ENCODE data around the gene NOX5. TPM values are rescaled to one million over a fixed set of nuclear protein-coding genes. Genes with fewer than 3 reads are reported as not detected.

NOX5 gene
- total RNA-seq, 1 experiment from 2014 or later, result not detected

- intact Hi-C loops (cut with micrococcal nuclease; ENCODE audit: unreplicated experiment), result no loop called here
- H3K36me3 ChIP-seq (ENCODE audit: insufficient read depth, low read length, poor library complexity, severe bottlenecking), result no peaks in the 10 kb centered on the region
- no peaks in the 10 kb centered on the region for H3K27me3 ChIP-seq (replicated peaks; ENCODE audit: insufficient read depth, low read depth, low read length, poor library complexity)
- no peak for DNase-seq (ENCODE audit: low spot score)
- H3K4me1 ChIP-seq (ENCODE audit: insufficient read depth, low read length, poor library complexity, severe bottlenecking), result no peaks in the 10 kb centered on the region
- no peak overlapping the region for H3K27ac ChIP-seq (ENCODE audit: low read depth, low read length, poor library complexity, severe bottlenecking)
- ChIA-PET CTCF (no interaction called here), POLR2A (ENCODE audit: low non-redundant PET) (no interaction called here)
- H3K4me3 ChIP-seq (ENCODE audit: low read depth, low read length, poor library complexity, severe bottlenecking), result no peak overlapping the region
- BruUV-seq (replicated peaks), result no TSS peak
- H3K9me3 ChIP-seq (ENCODE audit: low read depth, low read length, poor library complexity, severe bottlenecking), result no peaks in the 10 kb centered on the region
- TF ChIP-seq EZH2 (IDR thresholded peaks at IDR 0.05; ENCODE audit: borderline replicate concordance, low read depth, low read length, poor library complexity, severe bottlenecking), result no peak
- TF ChIP-seq CTCF (conservative IDR thresholded peaks at IDR 0.05; ENCODE audit: low read depth, low read length), result no peak
These were observed 10.8 kb downstream of the NOX5 start for GRCh38 chr15:69025320-69025719.

- H3K4me1 ChIP-seq (ENCODE audit: insufficient read depth, low read length, poor library complexity, severe bottlenecking), result no peaks in the 10 kb centered on the region
- no peak for DNase-seq (ENCODE audit: low spot score)
- TF ChIP-seq EZH2 (IDR thresholded peaks at IDR 0.05; ENCODE audit: borderline replicate concordance, low read depth, low read length, poor library complexity, severe bottlenecking), result no peak
- TF ChIP-seq CTCF (conservative IDR thresholded peaks at IDR 0.05; ENCODE audit: low read depth, low read length), result no peak
- no peak overlapping the region for H3K4me3 ChIP-seq (ENCODE audit: low read depth, low read length, poor library complexity, severe bottlenecking)
- BruUV-seq (replicated peaks), result no TSS peak
- H3K27ac ChIP-seq (ENCODE audit: low read depth, low read length, poor library complexity, severe bottlenecking), result no peak overlapping the region
- no peaks in the 10 kb centered on the region for H3K9me3 ChIP-seq (ENCODE audit: low read depth, low read length, poor library complexity, severe bottlenecking)
- intact Hi-C loops (cut with micrococcal nuclease; ENCODE audit: unreplicated experiment), result no loop called here
- ChIA-PET CTCF (no interaction called here), POLR2A (ENCODE audit: low non-redundant PET) (no interaction called here)
- no peaks in the 10 kb centered on the region for H3K27me3 ChIP-seq (replicated peaks; ENCODE audit: insufficient read depth, low read depth, low read length, poor library complexity)
- no peaks in the 10 kb centered on the region for H3K36me3 ChIP-seq (ENCODE audit: insufficient read depth, low read length, poor library complexity, severe bottlenecking)
These were observed 11.9 kb downstream of the NOX5 start for GRCh38 chr15:69026355-69026754.

GRCh38 chr15:69027976-69028518, 13.6 kb downstream of the NOX5 start:
- H3K27ac ChIP-seq (ENCODE audit: low read depth, low read length, poor library complexity, severe bottlenecking), result no peak overlapping the region
- CTCF ChIA-PET, result no interaction called here

More at GRCh38 chr15:69027976-69028518, 13.6 kb downstream of the NOX5 start:
- POLR2A ChIA-PET (ENCODE audit: low non-redundant PET), result no interaction called here
- DNase-seq (ENCODE audit: low spot score), result no peak
- intact Hi-C loops (cut with micrococcal nuclease; ENCODE audit: unreplicated experiment), result no loop called here
- no peak overlapping the region for H3K4me3 ChIP-seq (ENCODE audit: low read depth, low read length, poor library complexity, severe bottlenecking)
- no TSS peak for BruUV-seq (replicated peaks)
- no peaks in the 10 kb centered on the region for H3K36me3 ChIP-seq (ENCODE audit: insufficient read depth, low read length, poor library complexity, severe bottlenecking)
- H3K27me3 ChIP-seq (replicated peaks; ENCODE audit: insufficient read depth, low read depth, low read length, poor library complexity), result no peaks in the 10 kb centered on the region
- TF ChIP-seq CTCF (conservative IDR thresholded peaks at IDR 0.05; ENCODE audit: low read depth, low read length) (no peak), EZH2 (IDR thresholded peaks at IDR 0.05; ENCODE audit: borderline replicate concordance, low read depth, low read length, poor library complexity, severe bottlenecking) (no peak)
- H3K9me3 ChIP-seq (ENCODE audit: low read depth, low read length, poor library complexity, severe bottlenecking), result no peaks in the 10 kb centered on the region
- no peaks in the 10 kb centered on the region for H3K4me1 ChIP-seq (ENCODE audit: insufficient read depth, low read length, poor library complexity, severe bottlenecking)
